ENCODE measurements around the gene PLIN5.

PLIN5 gene

GRCh38 chr19:4498694-4499093 is 36.3 kb downstream of the PLIN5 start:
- Histone ChIP-seq H3K4me3 (replicated peaks; ENCODE audit: insufficient read depth, low read length) (no peak overlapping the region), H3K27me3 (ENCODE audit: insufficient read depth, poor library complexity, severe bottlenecking) (no peaks in the 10 kb centered on the region), H3K27ac (replicated peaks) (no peak overlapping the region)
- no peak for DNase-seq (ENCODE audit: low read depth in 1 of 2, low spot score in 1 of 2)
- no peak for TF ChIP-seq SPI1 (IDR thresholded peaks at IDR 0.05; ENCODE audit: borderline replicate concordance, low read depth)
- no peak for TF ChIP-seq POLR2AphosphoS5 (IDR thresholded peaks at IDR 0.05; ENCODE audit: low read depth)
- TF ChIP-seq CTCF (IDR thresholded peaks at IDR 0.05; ENCODE audit: insufficient read depth, low read length): no peak

- no peak for TF ChIP-seq CTCF (IDR thresholded peaks at IDR 0.05; ENCODE audit: insufficient read depth, low read length)
- no peak for TF ChIP-seq GABPA (IDR thresholded peaks at IDR 0.05; ENCODE audit: low read depth)
- no peak for TF ChIP-seq SPI1 (IDR thresholded peaks at IDR 0.05; ENCODE audit: borderline replicate concordance, low read depth)
- H3K4me3 ChIP-seq (replicated peaks; ENCODE audit: insufficient read depth, low read length): no peak overlapping the region
- no peak for DNase-seq (ENCODE audit: low read depth in 1 of 2, low spot score in 1 of 2)
- H3K27me3 ChIP-seq (ENCODE audit: insufficient read depth, poor library complexity, severe bottlenecking): no peaks in the 10 kb centered on the region
- no peak overlapping the region for H3K27ac ChIP-seq (replicated peaks)
Measured at GRCh38 chr19:4497770-4498389, 37.1 kb downstream of the PLIN5 start.

GRCh38 chr19:4496304-4496703 is 38.7 kb downstream of the PLIN5 start:
- no peak for DNase-seq (ENCODE audit: low read depth in 1 of 2, low spot score in 1 of 2)
- no peaks in the 10 kb centered on the region for H3K27me3 ChIP-seq (ENCODE audit: insufficient read depth, poor library complexity, severe bottlenecking)
- H3K4me3 ChIP-seq (replicated peaks; ENCODE audit: insufficient read depth, low read length): no peak overlapping the region
- H3K27ac ChIP-seq (replicated peaks): no peak overlapping the region
- TF ChIP-seq POLR2AphosphoS5 (IDR thresholded peaks at IDR 0.05; ENCODE audit: low read depth) (no peak), GABPA (IDR thresholded peaks at IDR 0.05; ENCODE audit: low read depth) (no peak), CTCF (IDR thresholded peaks at IDR 0.05; ENCODE audit: insufficient read depth, low read length) (no peak), SPI1 (IDR thresholded peaks at IDR 0.05; ENCODE audit: borderline replicate concordance, low read depth) (no peak), REST (IDR thresholded peaks at IDR 0.05; ENCODE audit: insufficient replicate concordance, low read depth) (no peak)

- no peak for TF ChIP-seq SPI1 (IDR thresholded peaks at IDR 0.05; ENCODE audit: borderline replicate concordance, low read depth)
- TF ChIP-seq POLR2AphosphoS5 (IDR thresholded peaks at IDR 0.05; ENCODE audit: low read depth): no peak
- no peak for TF ChIP-seq CTCF (IDR thresholded peaks at IDR 0.05; ENCODE audit: insufficient read depth, low read length)
- no peak for TF ChIP-seq REST (IDR thresholded peaks at IDR 0.05; ENCODE audit: insufficient replicate concordance, low read depth)
- no peak for TF ChIP-seq GABPA (IDR thresholded peaks at IDR 0.05; ENCODE audit: low read depth)
- H3K27me3 ChIP-seq (ENCODE audit: insufficient read depth, poor library complexity, severe bottlenecking): no peaks in the 10 kb centered on the region
- DNase-seq (ENCODE audit: low read depth in 1 of 2, low spot score in 1 of 2): no peak
- H3K27ac ChIP-seq (replicated peaks): no peak overlapping the region
- H3K4me3 ChIP-seq (replicated peaks; ENCODE audit: insufficient read depth, low read length): no peak overlapping the region
Measured at GRCh38 chr19:4495471-4495870, 39.6 kb downstream of the PLIN5 start.

All from HL-60 (cell line).